CD4-positive, alpha-beta memory T cell (primary cell): ENCODE data around the gene SH3D19. TPM values are rescaled to one million over a fixed set of nuclear protein-coding genes. Genes with fewer than 3 reads are reported as not detected.

Experiments used
- CTCF ChIA-PET: fragments of 350-600 bp; sonication (Branson Sonifier 250); formaldehyde crosslinking; loops from one replicate; lab custom pipeline; 2021; ENCODE audit warnings: inconsistent platforms; ENCODE audit not compliant: partially characterized antibody; lab: Charles Lee
- POLR2A ChIA-PET: fragments of 350-600 bp; sonication (Branson Sonifier 250); formaldehyde crosslinking; loops from one replicate; lab custom pipeline; 2021; ENCODE audit not compliant: partially characterized antibody; lab: Charles Lee
- DNase-seq, 5 donors: peaks; one replicate each; pipeline versions ENCODE4 v3.0.0 to v3.0.0-alpha.2; 2020 to 2022; ENCODE audit warnings: mixed read lengths in 1 of 5
- H3K27ac ChIP-seq: one replicate; pipeline ENCODE4 v1.7.0; 2013; ENCODE audit warnings: low read depth, low read length
- H3K27me3 ChIP-seq: 2 replicates; pipeline ENCODE4 v1.7.0; 2013; ENCODE audit warnings: mild to moderate bottlenecking, low read length, moderate library complexity; ENCODE audit not compliant: insufficient read depth
- H3K36me3 ChIP-seq: 2 replicates; pipeline ENCODE4 v1.7.0; 2013; ENCODE audit warnings: mild to moderate bottlenecking, low read length, moderate library complexity; ENCODE audit not compliant: insufficient read depth
- H3K4me1 ChIP-seq: 2 replicates; pipeline ENCODE4 v1.7.0; 2013; ENCODE audit warnings: mild to moderate bottlenecking, low read length, moderate library complexity; ENCODE audit not compliant: insufficient read depth
- H3K4me3 ChIP-seq, 2 donors: one replicate each; pipeline ENCODE4 v1.7.0; 2013; ENCODE audit warnings: low read length in 2 of 2, mild to moderate bottlenecking in 1 of 2
- H3K9me3 ChIP-seq, 2 donors: one replicate each; pipeline ENCODE4 v1.7.0; 2013; ENCODE audit warnings: low read length in 2 of 2, control low read depth in 1 of 2; ENCODE audit not compliant: control insufficient read depth in 1 of 2
- H3K27ac Mint-ChIP-seq, 7 donors: one replicate each; pipeline ENCODE4 v1.8.0; 2020 to 2021; ENCODE audit warnings: mixed read lengths in 7 of 7, mild to moderate bottlenecking in 6 of 7, inconsistent platforms in 3 of 7, moderate library complexity in 3 of 7
- H3K27me3 Mint-ChIP-seq, 2 donors: one replicate each; pipeline ENCODE4 v1.8.0; 2020 to 2021; ENCODE audit warnings: mixed read lengths in 2 of 2
- H3K36me3 Mint-ChIP-seq, 2 donors: one replicate each; pipeline ENCODE4 v1.8.0; 2020 to 2021; ENCODE audit warnings: mixed read lengths in 2 of 2, inconsistent platforms in 1 of 2, mild to moderate bottlenecking in 1 of 2
- H3K4me1 Mint-ChIP-seq, 4 donors: one replicate each; pipeline ENCODE4 v1.8.0; 2020 to 2021; ENCODE audit warnings: mixed read lengths in 4 of 4, mild to moderate bottlenecking in 1 of 4
- H3K4me3 Mint-ChIP-seq, 8 donors: one replicate each; pipeline ENCODE4 v1.8.0; 2020 to 2021; ENCODE audit warnings: mixed read lengths in 8 of 8, mild to moderate bottlenecking in 7 of 8, moderate library complexity in 6 of 8, inconsistent platforms in 3 of 8
- H3K9me3 Mint-ChIP-seq, 8 donors: one replicate each; pipeline ENCODE4 v1.8.0; 2020 to 2021; ENCODE audit warnings: mixed read lengths in 8 of 8, mild to moderate bottlenecking in 5 of 8, inconsistent platforms in 3 of 8, moderate library complexity in 1 of 8
- intact Hi-C: fragments of 100-400 bp; cut with micrococcal nuclease; formaldehyde crosslinking; loops from one replicate; pipeline ENCODE4 v1.15.1; 2023
- polyA plus RNA-seq, 2 donors: library from polyadenylated mRNA; unstranded; fragments of 300-500 nt; fragmentation: Illumina TruSeq; gene quantifications; one replicate each; pipeline ENCODE4 v1.2.3, GENCODE V29; 2021
- total RNA-seq, 2 experiments: library from RNA; stranded (reverse); gene quantifications; one replicate each; pipeline ENCODE4 v1.2.3, GENCODE V29; 2021

The SH3D19 gene
- total and polyA plus RNA-seq, 4 experiments from 2014 or later, result 0.11 to 1.4 (median 0.79) TPM

DNA sequence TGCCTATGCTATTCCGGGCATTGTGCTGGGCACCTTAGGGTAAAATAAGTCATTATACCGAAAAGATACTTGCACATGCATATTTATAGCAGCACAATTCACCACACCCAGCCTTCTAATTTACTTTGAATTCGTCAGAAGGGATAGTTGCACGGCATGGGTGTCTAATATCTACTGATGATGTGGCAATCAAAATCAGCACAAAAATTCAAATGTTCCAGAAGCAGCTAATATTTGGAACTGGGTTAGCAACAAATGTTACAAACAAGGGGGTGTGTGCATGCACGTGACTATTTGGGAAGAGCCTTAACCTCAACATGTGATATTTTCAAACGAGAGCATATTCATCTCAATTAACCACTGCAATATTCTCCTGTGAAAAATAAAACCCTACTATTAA, 128.2 kb downstream of the SH3D19 start:
- ChIA-PET POLR2A (no interaction called here), CTCF (no interaction called here)
- DNase-seq, result no peak
- H3K36me3 Mint-ChIP-seq, result no peaks in the 10 kb centered on the region
- no peaks in the 10 kb centered on the region for H3K4me1 Mint-ChIP-seq
- Histone ChIP-seq H3K36me3 (no peaks in the 10 kb centered on the region), H3K9me3 (no peaks in the 10 kb centered on the region), H3K4me1 (no peaks in the 10 kb centered on the region), H3K27me3 (no peaks in the 10 kb centered on the region), H3K27ac (no peak overlapping the region), H3K4me3 (no peak overlapping the region)
- H3K27me3 Mint-ChIP-seq, result peaks cover 6 to 8% of the 10 kb centered on the region in 2 donors
- intact Hi-C loops, result no loop called here
- H3K9me3 Mint-ChIP-seq, result peaks cover 0 to 2% (median 0%) of the 10 kb centered on the region in 8 donors
- no peak overlapping the region for H3K4me3 Mint-ChIP-seq
- H3K27ac Mint-ChIP-seq, result no peak overlapping the region

DNA sequence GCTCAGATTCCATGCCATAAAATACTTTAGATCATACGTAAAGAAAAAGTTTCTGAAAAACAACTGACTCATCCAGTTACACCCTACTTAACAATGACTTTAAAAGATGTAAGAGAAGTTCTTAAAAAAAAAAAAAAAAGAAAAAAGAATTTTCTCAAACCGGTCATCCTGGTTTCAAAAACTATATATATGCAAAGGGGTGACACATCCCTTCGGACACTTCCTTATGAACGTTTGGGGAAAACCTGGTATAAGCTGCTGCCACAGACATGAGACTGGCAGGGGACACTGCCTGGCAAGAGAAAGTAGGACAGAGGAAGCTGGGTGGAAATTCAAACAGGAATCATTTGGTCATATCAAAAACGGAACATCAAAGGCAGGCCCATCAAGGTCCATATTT, 129.6 kb downstream of the SH3D19 start:
- Histone ChIP-seq H3K36me3 (no peaks in the 10 kb centered on the region), H3K9me3 (no peaks in the 10 kb centered on the region), H3K27ac (no peak overlapping the region), H3K4me1 (no peaks in the 10 kb centered on the region), H3K27me3 (no peaks in the 10 kb centered on the region), H3K4me3 (no peak overlapping the region)
- ChIA-PET CTCF (no interaction called here), POLR2A (no interaction called here)
- peaks cover 0 to 7% (median 3%) of the 10 kb centered on the region in 8 donors for H3K9me3 Mint-ChIP-seq
- H3K4me3 Mint-ChIP-seq, result no peak overlapping the region
- H3K4me1 Mint-ChIP-seq, result no peaks in the 10 kb centered on the region
- intact Hi-C loops, result no loop called here
- DNase-seq, result no peak
- no peak overlapping the region for H3K27ac Mint-ChIP-seq
- H3K36me3 Mint-ChIP-seq, result peaks cover 0 to 6% of the 10 kb centered on the region in 2 donors
- peaks cover 6 to 12% of the 10 kb centered on the region in 2 donors for H3K27me3 Mint-ChIP-seq

DNA sequence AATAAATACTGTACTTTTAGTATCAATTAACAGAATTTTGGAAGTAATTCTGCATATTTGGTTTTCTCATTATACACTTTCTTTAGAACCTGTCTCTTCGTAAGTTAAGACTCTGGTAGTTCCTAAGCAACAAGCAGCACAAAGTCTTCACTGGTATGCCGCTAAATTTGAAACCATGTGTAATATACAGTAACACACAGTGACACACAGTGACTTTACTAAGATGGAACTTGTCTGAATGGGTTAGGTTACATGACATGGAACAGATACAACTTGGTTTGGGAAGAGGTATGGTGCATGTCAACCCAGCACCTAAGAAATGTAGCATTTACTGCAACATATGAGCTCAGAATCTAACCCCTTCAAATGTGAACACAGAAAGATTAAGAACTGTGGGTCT, 132.0 kb downstream of the SH3D19 start:
- H3K4me3 ChIP-seq, result no peak overlapping the region
- Mint-ChIP-seq H3K4me1 (no peaks in the 10 kb centered on the region), H3K27ac (no peak overlapping the region), H3K4me3 (no peak overlapping the region), H3K9me3 (peaks cover 0 to 14% (median 6%) of the 10 kb centered on the region in 8 donors), H3K27me3 (peaks cover 17% of the 10 kb centered on the region in 2 donors), H3K36me3 (peaks cover 0 to 9% of the 10 kb centered on the region in 2 donors)
- no peaks in the 10 kb centered on the region for H3K36me3 ChIP-seq
- ChIA-PET CTCF (no interaction called here), POLR2A (no interaction called here)
- H3K4me1 ChIP-seq, result no peaks in the 10 kb centered on the region
- intact Hi-C loops, result no loop called here
- no peak overlapping the region for H3K27ac ChIP-seq
- no peaks in the 10 kb centered on the region for H3K27me3 ChIP-seq
- H3K9me3 ChIP-seq, result no peaks in the 10 kb centered on the region
- no peak for DNase-seq

DNA sequence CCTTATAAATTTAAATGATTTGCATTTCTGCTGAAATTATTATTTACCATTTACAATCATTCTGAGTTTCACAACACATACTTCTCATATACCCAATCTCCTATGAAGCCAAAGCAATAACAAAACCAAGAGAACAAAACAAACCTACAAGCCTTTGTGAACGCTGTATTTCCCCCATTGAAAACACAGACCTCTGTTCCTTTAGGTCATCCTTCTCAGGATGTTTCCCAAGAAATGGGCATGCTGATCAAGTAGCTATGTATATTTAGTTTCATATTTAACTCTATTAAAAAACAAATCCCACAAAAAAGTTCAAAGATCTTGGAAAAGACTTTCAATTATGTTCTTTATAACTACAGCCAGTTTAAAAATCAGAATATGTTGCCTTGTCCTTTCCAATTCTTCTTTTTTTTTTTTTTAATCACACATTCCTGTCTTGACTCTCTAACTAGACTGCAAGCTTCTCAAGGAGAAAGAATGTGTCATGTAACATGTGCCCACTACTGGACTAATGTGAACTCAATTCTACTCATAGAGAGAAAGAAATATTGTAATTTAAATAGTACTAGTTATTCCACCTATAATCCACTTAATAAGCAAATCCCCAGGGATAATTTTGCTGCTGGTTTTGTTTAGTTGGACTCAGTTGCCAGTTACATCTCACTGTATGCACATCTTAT, 132.7 kb downstream of the SH3D19 start:
- H3K9me3 ChIP-seq, result no peaks in the 10 kb centered on the region
- ChIA-PET POLR2A (no interaction called here), CTCF (no interaction called here)
- H3K9me3 Mint-ChIP-seq, result peaks cover 0 to 14% (median 6%) of the 10 kb centered on the region in 8 donors
- no peaks in the 10 kb centered on the region for H3K4me1 ChIP-seq
- no peak for DNase-seq
- H3K4me3 ChIP-seq, result no peak overlapping the region
- H3K27ac Mint-ChIP-seq, result no peak overlapping the region
- peak overlapping the region in 1 of 8 donors; percentile 33 for H3K4me3 Mint-ChIP-seq
- H3K27ac ChIP-seq, result no peak overlapping the region
- peaks cover 0 to 9% of the 10 kb centered on the region in 2 donors for H3K36me3 Mint-ChIP-seq
- no peaks in the 10 kb centered on the region for H3K36me3 ChIP-seq
- no peaks in the 10 kb centered on the region for H3K4me1 Mint-ChIP-seq
- peaks cover 19 to 20% of the 10 kb centered on the region in 2 donors for H3K27me3 Mint-ChIP-seq
- H3K27me3 ChIP-seq, result no peaks in the 10 kb centered on the region
- intact Hi-C loops, result no loop called here

DNA sequence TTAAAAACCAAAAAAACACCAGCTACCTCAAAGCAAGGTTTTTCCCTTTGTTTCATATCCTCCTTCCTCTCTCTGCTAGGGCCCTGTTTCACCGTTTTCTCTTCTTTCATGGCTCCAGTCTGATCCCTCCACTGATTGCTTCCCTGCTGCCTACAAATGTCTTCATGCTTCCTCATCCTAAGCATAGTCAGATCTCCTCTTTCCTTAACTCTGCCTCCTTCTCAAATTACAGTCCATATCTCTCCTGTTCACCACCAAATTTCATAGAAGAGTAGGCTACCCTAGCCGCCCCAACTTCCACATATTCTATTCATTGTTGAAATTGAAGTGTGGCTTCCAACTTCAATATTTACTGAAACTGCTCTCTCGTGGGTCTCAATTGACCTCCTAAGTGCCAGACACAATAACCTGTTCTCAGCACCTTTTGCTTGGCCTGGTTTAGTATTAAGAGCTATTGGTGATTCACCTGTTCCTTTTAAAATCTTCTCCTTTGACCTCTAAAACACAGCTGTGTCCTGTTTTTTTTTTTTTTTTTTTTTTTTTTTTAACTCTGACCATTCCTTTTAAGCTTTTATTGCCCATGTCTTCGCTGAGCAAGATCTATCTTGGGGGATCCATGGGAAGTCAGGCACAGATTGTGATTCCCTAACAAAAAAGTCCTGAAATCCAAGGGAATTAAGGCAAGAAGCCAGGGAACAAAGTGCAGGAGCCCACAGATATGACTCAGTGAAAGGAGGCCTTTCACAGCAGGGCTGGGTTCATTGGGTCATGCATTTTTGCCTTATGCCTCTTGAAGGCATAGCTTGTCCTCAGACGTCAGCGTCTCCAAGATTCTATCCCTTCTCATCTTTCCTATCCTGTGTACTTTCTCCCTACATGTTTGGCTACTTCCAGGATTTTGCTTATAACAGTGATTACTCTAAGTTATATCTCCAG, 140.6 kb downstream of the SH3D19 start:
- no peak for DNase-seq
- H3K9me3 ChIP-seq, result no peaks in the 10 kb centered on the region
- no peak overlapping the region for H3K4me3 Mint-ChIP-seq
- peak overlapping the region in 1 of 7 donors; percentile 26 for H3K27ac Mint-ChIP-seq
- no peak overlapping the region for H3K4me3 ChIP-seq
- ChIA-PET POLR2A (no interaction called here), CTCF (no interaction called here)
- peaks cover 11 to 12% of the 10 kb centered on the region in 2 donors for H3K27me3 Mint-ChIP-seq
- H3K27me3 ChIP-seq, result no peaks in the 10 kb centered on the region
- intact Hi-C loops, result no loop called here
- peaks cover 0 to 3% of the 10 kb centered on the region in 2 donors for H3K36me3 Mint-ChIP-seq
- no peaks in the 10 kb centered on the region for H3K36me3 ChIP-seq
- H3K9me3 Mint-ChIP-seq, result peaks cover 0 to 6% (median 1%) of the 10 kb centered on the region in 8 donors
- no peaks in the 10 kb centered on the region for H3K4me1 Mint-ChIP-seq
- no peak overlapping the region for H3K27ac ChIP-seq
- H3K4me1 ChIP-seq, result no peaks in the 10 kb centered on the region

DNA sequence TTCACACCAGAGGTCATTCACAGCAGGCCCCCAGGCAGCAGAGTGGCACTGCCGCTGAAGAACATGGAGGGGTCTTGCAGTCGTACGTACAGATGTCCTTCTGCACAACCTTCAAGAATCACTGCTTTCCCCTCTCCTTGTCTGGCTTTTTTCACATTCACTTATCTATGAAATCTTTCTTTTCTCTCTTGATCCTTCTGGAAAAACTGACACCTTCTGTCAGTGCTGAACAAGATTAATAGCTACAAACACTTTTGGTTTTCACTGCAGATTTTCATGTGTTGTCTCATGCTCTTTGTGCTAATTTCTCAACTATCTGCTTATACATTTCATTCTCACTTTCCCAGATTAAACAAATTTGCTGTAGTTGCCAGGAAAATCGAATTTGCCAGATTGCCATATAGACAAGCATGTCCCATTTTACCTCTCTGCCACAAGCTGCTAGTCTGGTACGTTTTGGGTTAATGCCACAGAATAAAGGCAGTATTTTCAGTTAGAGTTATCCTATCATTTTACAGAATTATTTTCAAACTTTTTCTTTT, 142.9 kb downstream of the SH3D19 start:
- POLR2A ChIA-PET, result no interaction called here
- Mint-ChIP-seq H3K27ac (no peak overlapping the region), H3K9me3 (peaks cover 0 to 1% (median 0%) of the 10 kb centered on the region in 8 donors), H3K4me3 (no peak overlapping the region), H3K4me1 (no peaks in the 10 kb centered on the region), H3K36me3 (no peaks in the 10 kb centered on the region), H3K27me3 (peaks cover 1 to 6% of the 10 kb centered on the region in 2 donors)
- no peak for DNase-seq
- Histone ChIP-seq H3K4me3 (no peak overlapping the region), H3K36me3 (no peaks in the 10 kb centered on the region), H3K27ac (no peak overlapping the region), H3K4me1 (no peaks in the 10 kb centered on the region), H3K9me3 (no peaks in the 10 kb centered on the region), H3K27me3 (no peaks in the 10 kb centered on the region)
- CTCF ChIA-PET, result no interaction called here
- intact Hi-C loops, result no loop called here

DNA sequence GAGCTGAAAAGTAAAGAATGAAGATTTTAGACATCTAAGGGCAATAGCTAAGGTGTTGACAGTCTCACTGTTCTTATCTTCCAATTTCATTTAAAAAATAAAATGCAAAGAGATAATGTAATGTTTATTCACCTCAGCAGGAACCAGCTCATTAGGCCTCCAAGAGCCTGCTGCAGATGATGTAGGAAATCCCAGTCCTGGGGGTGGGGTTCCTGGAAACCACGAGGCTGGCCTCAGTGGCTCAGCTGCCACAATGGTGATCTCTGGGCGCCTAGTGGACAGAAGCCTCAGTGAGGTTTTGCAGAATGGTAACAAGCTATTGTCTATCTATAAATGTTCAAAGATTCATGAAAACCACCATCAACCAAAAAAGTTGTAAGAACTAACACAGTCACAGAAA, 148.7 kb downstream of the SH3D19 start:
- POLR2A ChIA-PET, result no interaction called here

More for the DNA sequence above, 148.7 kb downstream of the SH3D19 start:
- CTCF ChIA-PET, result no interaction called here
- Histone ChIP-seq H3K27me3 (no peaks in the 10 kb centered on the region), H3K4me1 (no peaks in the 10 kb centered on the region), H3K36me3 (no peaks in the 10 kb centered on the region), H3K9me3 (no peaks in the 10 kb centered on the region), H3K27ac (no peak overlapping the region), H3K4me3 (no peak overlapping the region)
- DNase-seq, result no peak
- H3K27me3 Mint-ChIP-seq, result peaks cover 5 to 6% of the 10 kb centered on the region in 2 donors
- H3K9me3 Mint-ChIP-seq, result peaks cover 0 to 2% (median 0%) of the 10 kb centered on the region in 8 donors
- H3K27ac Mint-ChIP-seq, result no peak overlapping the region
- intact Hi-C loops, result no loop called here
- no peak overlapping the region for H3K4me3 Mint-ChIP-seq
- H3K36me3 Mint-ChIP-seq, result no peaks in the 10 kb centered on the region
- no peaks in the 10 kb centered on the region for H3K4me1 Mint-ChIP-seq
